Activated CD8-positive, alpha-beta T cell treated with anti-CD3 and anti-CD28 coated beads for 36 hours (primary cell): ENCODE measurements around the gene CLEC2A. TPM values are rescaled to one million over a fixed set of nuclear protein-coding genes. Genes with fewer than 3 reads are reported as not detected.
"Not testable (repeated sequence)": the region's sequence is repeated elsewhere in the genome, so short reads cannot be mapped to it uniquely, and the experiment has no call there.

Experiments used
- ATAC-seq: fragments of 200-7000 bp; cut with Tn5 transposase; one replicate; pipeline ENCODE4 v1.10.0; 2021; ENCODE audit warnings: mild to moderate bottlenecking, moderate library complexity
- CTCF ChIA-PET: fragments of 350-600 bp; sonication (Branson Sonifier 250); formaldehyde crosslinking; loops from one replicate; lab custom pipeline; 2021; ENCODE audit warnings: antibody characterized with exemption; lab: Charles Lee
- POLR2A ChIA-PET: fragments of 350-600 bp; sonication (Branson Sonifier 250); formaldehyde crosslinking; loops from one replicate; lab custom pipeline; 2021; ENCODE audit warnings: antibody characterized with exemption; lab: Charles Lee
- DNase-seq: peaks from one replicate; pipeline ENCODE4 v3.0.0-alpha.2; 2020
- H3K27ac Mint-ChIP-seq: one replicate; pipeline ENCODE4 v1.8.0; 2021; ENCODE audit warnings: mild to moderate bottlenecking, mixed read lengths
- H3K27me3 Mint-ChIP-seq: one replicate; pipeline ENCODE4 v1.8.0; 2021; ENCODE audit warnings: mixed read lengths
- H3K36me3 Mint-ChIP-seq: one replicate; pipeline ENCODE4 v1.8.0; 2021; ENCODE audit warnings: low read depth, mixed read lengths
- H3K4me1 Mint-ChIP-seq: one replicate; pipeline ENCODE4 v1.8.0; 2021; ENCODE audit warnings: low read depth, mixed read lengths
- H3K4me3 Mint-ChIP-seq: one replicate; pipeline ENCODE4 v1.8.0; 2021; ENCODE audit warnings: mild to moderate bottlenecking, moderate library complexity, mixed read lengths
- H3K9me3 Mint-ChIP-seq: one replicate; pipeline ENCODE4 v1.8.0; 2021; ENCODE audit warnings: mixed read lengths
- intact Hi-C: fragments of 100-400 bp; cut with micrococcal nuclease; formaldehyde crosslinking; loops from one replicate; pipeline ENCODE4 v1.10.0; 2022
- total RNA-seq, 2 experiments: library from RNA; stranded (reverse); gene quantifications; one replicate each; pipeline ENCODE4 v1.2.3, GENCODE V29; 2021
- TF ChIP-seq, protein P1 (sequence below): fragments of 200-600 bp; IDR thresholded peaks from one replicate; pipeline ENCODE4 v1.8.0; 2022; ENCODE audit warnings: antibody characterized with exemption, mild to moderate bottlenecking

The CLEC2A gene
- total RNA-seq, 2 experiments from 2014 or later: not detected

DNA sequence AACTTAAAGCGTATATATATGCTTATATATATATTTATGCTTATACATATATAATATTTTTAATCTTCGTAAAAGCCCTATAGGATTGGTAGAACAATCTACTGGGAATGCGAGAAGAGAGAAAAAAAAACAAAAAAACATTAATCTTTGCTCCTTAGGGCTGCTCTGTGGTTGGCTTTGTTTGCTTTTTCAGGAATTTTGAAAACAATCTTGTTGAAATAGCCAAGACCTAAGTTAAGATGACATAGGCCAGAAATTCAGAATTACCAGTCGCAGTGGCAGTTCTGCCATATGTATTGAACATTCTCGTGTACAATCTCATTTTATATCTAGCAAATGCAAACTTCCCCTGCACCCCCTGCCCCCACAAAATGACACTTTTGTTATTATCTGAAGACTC, 50.2 kb downstream of the CLEC2A start:
- H3K9me3 Mint-ChIP-seq: no peaks in the 10 kb centered on the region
- ATAC-seq: no peak
- H3K27ac Mint-ChIP-seq: no peak overlapping the region
- H3K4me3 Mint-ChIP-seq: no peak overlapping the region
- no peak for DNase-seq
- ChIA-PET POLR2A (no interaction called here), CTCF (no interaction called here)
- intact Hi-C loops: no loop called here
- H3K36me3 Mint-ChIP-seq: no peaks in the 10 kb centered on the region
- peaks cover 13% of the 10 kb centered on the region for H3K4me1 Mint-ChIP-seq
- H3K27me3 Mint-ChIP-seq: no peaks in the 10 kb centered on the region
- TF ChIP-seq, protein P1, sequence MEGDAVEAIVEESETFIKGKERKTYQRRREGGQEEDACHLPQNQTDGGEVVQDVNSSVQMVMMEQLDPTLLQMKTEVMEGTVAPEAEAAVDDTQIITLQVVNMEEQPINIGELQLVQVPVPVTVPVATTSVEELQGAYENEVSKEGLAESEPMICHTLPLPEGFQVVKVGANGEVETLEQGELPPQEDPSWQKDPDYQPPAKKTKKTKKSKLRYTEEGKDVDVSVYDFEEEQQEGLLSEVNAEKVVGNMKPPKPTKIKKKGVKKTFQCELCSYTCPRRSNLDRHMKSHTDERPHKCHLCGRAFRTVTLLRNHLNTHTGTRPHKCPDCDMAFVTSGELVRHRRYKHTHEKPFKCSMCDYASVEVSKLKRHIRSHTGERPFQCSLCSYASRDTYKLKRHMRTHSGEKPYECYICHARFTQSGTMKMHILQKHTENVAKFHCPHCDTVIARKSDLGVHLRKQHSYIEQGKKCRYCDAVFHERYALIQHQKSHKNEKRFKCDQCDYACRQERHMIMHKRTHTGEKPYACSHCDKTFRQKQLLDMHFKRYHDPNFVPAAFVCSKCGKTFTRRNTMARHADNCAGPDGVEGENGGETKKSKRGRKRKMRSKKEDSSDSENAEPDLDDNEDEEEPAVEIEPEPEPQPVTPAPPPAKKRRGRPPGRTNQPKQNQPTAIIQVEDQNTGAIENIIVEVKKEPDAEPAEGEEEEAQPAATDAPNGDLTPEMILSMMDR: no peak

DNA sequence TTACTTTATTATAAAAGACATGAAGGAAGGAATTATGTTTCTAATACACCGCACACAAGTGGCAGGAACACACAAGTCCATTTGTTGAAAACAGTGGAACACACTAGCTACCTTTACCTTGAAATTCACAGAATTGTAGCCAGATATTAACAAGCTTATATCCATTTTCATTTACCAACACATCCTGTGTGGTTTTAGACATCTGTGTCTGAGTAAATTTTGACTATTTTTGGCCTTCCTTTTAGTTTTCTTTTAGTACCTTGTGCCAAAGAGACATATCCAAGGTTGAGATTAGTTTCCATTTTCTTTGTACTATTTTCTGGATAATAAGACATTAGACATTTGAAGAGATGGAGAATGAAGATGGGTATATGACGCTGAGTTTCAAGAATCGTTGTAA, 50.9 kb downstream of the CLEC2A start, which contains the start of gene KLRF2:
Gene KLRF2 (plus strand): TSS at position 244 of the 400 bp plus-strand sequence. CDS start 107 bp downstream, at position 351.
- Mint-ChIP-seq H3K36me3 (no peaks in the 10 kb centered on the region), H3K4me1 (peaks cover 13% of the 10 kb centered on the region), H3K9me3 (no peaks in the 10 kb centered on the region), H3K27ac (no peak within 1 kb of the TSS), H3K27me3 (no peaks in the 10 kb centered on the region), H3K4me3 (no peak within 1 kb of the TSS)
- intact Hi-C loops: no loop called here
- CTCF ChIA-PET: no interaction called here
- TF ChIP-seq, protein P1: no peak
- ATAC-seq (no peak), DNase-seq (no peak)
- POLR2A ChIA-PET: no interaction called here

DNA sequence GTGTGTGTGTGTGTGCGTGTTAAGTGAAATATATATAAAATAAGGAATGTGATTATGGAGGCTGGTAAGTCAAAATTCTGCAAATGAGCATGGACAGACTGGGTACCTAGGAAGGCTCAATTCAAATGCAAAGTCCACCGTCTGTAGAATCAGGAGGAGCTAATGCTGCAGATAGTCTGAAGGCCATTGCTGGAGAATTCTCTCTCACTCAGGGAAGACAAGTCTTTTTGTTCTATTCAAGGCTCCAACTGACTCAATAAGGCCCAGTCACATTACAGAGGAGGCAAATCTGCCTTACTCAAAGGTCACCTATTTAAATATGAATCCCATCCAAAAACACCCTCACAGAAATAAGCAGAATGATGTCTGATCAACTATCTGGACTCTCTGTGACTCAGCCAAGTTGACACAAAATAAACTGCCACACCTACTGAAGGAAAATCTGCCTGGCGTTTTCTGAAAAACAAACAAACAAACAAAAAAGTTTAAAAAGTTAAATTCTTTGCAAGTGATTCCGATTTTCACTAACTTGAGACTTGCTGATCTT, 51.6 kb downstream of the CLEC2A start:
- Mint-ChIP-seq H3K4me1 (peaks cover 13% of the 10 kb centered on the region), H3K27me3 (no peaks in the 10 kb centered on the region), H3K27ac (no peak overlapping the region), H3K9me3 (no peaks in the 10 kb centered on the region), H3K4me3 (no peak overlapping the region), H3K36me3 (no peaks in the 10 kb centered on the region)
- no peak for DNase-seq
- TF ChIP-seq, protein P1: no peak
- ChIA-PET CTCF (interaction anchor here (0.8 kb wide), 1 partner anchor 42 kb away, joined by 4 read pairs; no protein-coding TSS in a partner anchor), POLR2A (no interaction called here)
- intact Hi-C loops: no loop called here
- ATAC-seq: no peak

DNA sequence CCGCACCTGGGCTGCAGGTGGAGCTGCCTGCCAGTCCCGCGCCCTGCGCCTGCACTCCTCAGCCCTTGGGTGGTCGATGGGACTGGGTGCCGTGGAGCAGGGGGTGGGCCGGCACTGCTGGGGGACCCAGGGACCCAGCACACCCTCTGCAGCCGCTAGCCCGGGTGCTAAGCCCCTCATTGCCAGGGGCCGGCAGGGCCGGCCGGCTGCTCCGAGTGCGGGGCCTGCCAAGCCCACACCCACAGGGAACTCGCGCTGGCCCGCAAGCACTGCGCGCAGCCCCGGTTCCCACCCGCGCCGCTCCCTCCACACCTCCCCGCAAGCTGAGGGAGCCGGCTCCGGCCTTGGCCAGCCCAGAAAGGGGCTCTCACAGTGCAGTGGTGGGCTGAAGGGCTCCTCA, 56.0 kb downstream of the CLEC2A start:
- H3K4me3 Mint-ChIP-seq, intact Hi-C loops, H3K9me3 Mint-ChIP-seq, DNase-seq, H3K27ac Mint-ChIP-seq, ATAC-seq, H3K36me3 Mint-ChIP-seq, POLR2A ChIA-PET, H3K27me3 Mint-ChIP-seq: not testable (repeated sequence)
- CTCF ChIA-PET: interaction anchor here (1.5 kb wide), 1 partner anchor 13 kb away, joined by 3 read pairs; no protein-coding TSS in a partner anchor
- peaks cover 23% of the 10 kb centered on the region for H3K4me1 Mint-ChIP-seq

DNA sequence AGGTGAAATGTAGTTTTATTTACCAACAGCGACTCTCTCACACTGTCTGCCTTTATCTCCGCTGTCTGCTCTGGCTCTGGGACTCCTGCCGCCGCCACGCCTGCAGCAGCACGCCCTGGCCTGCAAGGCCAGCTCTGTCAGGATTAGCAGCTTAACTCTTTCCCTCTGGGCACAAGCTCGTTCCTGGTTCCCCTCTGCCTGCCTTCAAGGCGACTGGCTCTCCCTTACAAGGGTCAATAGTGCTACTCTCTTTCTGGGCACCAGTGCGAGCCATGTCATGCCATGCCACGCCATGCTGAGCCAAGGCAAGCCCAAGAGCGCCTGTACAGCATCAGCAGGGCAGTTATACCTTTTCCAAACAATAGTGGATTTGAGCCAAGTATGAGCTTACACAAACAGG, 59.4 kb downstream of the CLEC2A start:
- H3K4me3 Mint-ChIP-seq: no peak overlapping the region
- DNase-seq (no peak), ATAC-seq (no peak)
- peaks cover 20% of the 10 kb centered on the region for H3K4me1 Mint-ChIP-seq
- ChIA-PET POLR2A (interaction anchor here (1.3 to 1.4 kb wide), 4 partner anchors 15 to 118 kb away, joined by 3 to 4 read pairs (median 4); no protein-coding TSS in a partner anchor), CTCF (interaction anchor here (0.7 to 3.6 kb wide), 9 partner anchors 18 to 239 kb away, joined by 3 to 20 read pairs (median 7); no protein-coding TSS in a partner anchor)
- intact Hi-C loops: no loop called here
- no peak overlapping the region for H3K27ac Mint-ChIP-seq
- H3K36me3 Mint-ChIP-seq: peaks cover 1% of the 10 kb centered on the region
- H3K27me3 Mint-ChIP-seq: no peaks in the 10 kb centered on the region
- H3K9me3 Mint-ChIP-seq: no peaks in the 10 kb centered on the region
- TF ChIP-seq, protein P1: no peak
